ENCODE data around the gene POLL.

The POLL gene

GRCh38 chr10:101573885-101574753 is 13.9 kb downstream of the POLL start:
- DNase-seq (ENCODE audit: low spot score), result no peak

GRCh38 chr10:101572785-101573184 is 15.3 kb downstream of the POLL start:
- DNase-seq (ENCODE audit: low spot score), result no peak

- DNase-seq (ENCODE audit: low spot score), result no peak
Measured at GRCh38 chr10:101572126-101572525, 15.9 kb downstream of the POLL start.

- no peak for DNase-seq (ENCODE audit: low spot score)
Measured at GRCh38 chr10:101571271-101571925, 16.7 kb downstream of the POLL start.

GRCh38 chr10:101570428-101571270 is 17.4 kb downstream of the POLL start:
- DNase-seq (ENCODE audit: low spot score), result no peak

GRCh38 chr10:101569622-101570427 is 18.2 kb downstream of the POLL start:
- peak; percentile 74 for DNase-seq (ENCODE audit: low spot score)

- DNase-seq (ENCODE audit: low spot score), result no peak
Measured at GRCh38 chr10:101569323-101569621, 18.8 kb downstream of the POLL start.

GRCh38 chr10:101568054-101568745 is 19.9 kb downstream of the POLL start:
- DNase-seq (ENCODE audit: low spot score), result no peak

- DNase-seq (ENCODE audit: low spot score), result no peak
Measured at GRCh38 chr10:101567165-101568006, 20.7 kb downstream of the POLL start.

- DNase-seq (ENCODE audit: low spot score), result peak; percentile 33
Measured at GRCh38 chr10:101566333-101567164, 21.5 kb downstream of the POLL start.

- DNase-seq (ENCODE audit: low spot score), result no peak
Measured at GRCh38 chr10:101565936-101566332, 22.1 kb downstream of the POLL start.

- no peak for DNase-seq (ENCODE audit: low spot score)
Measured at GRCh38 chr10:101565370-101565900, 22.6 kb downstream of the POLL start.

GRCh38 chr10:101564490-101564991 is 23.5 kb downstream of the POLL start:
- DNase-seq (ENCODE audit: low spot score), result no peak

- DNase-seq (ENCODE audit: low spot score), result no peak
Measured at GRCh38 chr10:101563497-101564040, 24.5 kb downstream of the POLL start.

- no peak for DNase-seq (ENCODE audit: low spot score)
Measured at GRCh38 chr10:101563007-101563406, 25.1 kb downstream of the POLL start.

- DNase-seq (ENCODE audit: low spot score), result no peak
Measured at GRCh38 chr10:101562231-101562630, 25.8 kb downstream of the POLL start.

- no peak for DNase-seq (ENCODE audit: low spot score)
Measured at GRCh38 chr10:101561068-101561915, 26.8 kb downstream of the POLL start.
